GM19463 (cell line): ENCODE measurements around the gene PRR22.
"Not testable (repeated sequence)": the region's sequence is repeated elsewhere in the genome, so short reads cannot be mapped to it uniquely, and the experiment has no call there.

Experiments
- ATAC-seq: cut with Tn5 transposase; IDR thresholded peaks from one replicate; pipeline ENCODE4 v1.9.1; 2021; ENCODE audit warnings: mild to moderate bottlenecking, moderate library complexity; ENCODE audit not compliant: unreplicated experiment

PRR22 gene

DNA sequence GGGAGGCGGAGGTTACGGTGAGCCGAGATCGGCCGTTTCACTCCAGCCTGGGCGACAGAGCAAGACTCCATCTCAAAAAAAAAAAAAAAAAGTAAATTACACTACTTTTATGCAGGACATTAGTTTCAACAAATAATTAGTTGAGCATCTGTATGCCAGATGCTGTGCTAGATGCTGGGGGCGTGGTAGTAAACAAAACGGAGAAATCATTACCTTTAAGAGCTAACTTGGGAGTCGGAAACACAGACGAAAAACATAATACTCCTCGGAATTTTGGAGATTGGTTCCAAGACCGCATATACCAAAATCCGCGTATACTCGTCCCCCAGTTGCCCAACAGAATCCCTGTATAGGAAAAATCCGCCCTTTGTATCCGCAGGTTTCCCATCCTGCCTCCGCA is 7.7 kb upstream of the PRR22 start:
- no peak for ATAC-seq

- ATAC-seq = peak; percentile 92
Measured at GRCh38 chr19:5790559-5791520, 6.3 kb upstream of the PRR22 start, which contains the start of gene DUS3L. DUS3L (minus strand) TSS chr19:5791163; CDS start chr19:5791141, 22 bp downstream.

GRCh38 chr19:5789886-5790558 is 5.5 kb upstream of the PRR22 start:
- no peak for ATAC-seq

DNA sequence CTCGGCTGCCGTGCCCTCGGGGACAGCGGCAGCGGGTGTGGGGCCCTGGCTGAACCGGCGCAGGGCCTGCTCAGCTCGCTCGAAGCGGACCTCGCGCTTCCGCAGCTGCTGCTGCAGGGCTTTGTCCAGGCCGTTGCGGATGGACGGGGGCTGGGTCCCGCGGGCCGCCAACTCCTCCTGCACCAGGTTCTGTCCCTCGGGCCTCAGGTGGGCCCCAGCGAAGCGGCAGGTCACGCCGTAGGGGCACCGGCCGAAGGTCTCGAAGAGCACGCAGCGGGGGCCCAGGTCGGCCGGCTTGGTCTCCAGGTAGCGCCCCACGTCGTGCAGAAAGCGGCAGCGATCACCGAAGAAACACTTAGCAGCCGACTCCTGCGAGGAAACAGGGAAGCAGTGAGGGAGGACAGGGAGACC is 4.8 kb upstream of the PRR22 start:
- ATAC-seq = no peak

DNA sequence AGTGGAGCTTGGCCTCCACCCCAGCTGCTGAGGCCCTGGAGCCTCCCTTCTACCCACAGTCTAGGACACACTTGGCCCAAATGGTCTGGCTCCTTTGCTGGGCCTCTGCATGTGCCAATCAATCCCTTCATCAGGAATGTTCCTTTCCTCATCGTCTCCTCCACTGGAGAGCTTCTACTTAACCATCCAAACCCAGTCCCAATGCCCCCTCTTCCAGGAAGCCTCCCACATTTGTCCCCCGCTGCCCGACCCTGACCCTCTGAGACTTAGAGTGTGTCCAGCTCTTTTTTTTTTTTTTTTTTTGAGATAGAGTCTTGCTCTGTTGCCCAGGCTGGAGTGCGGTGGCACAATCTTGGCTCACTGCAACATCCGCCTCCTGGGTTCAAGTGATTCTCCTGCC is 3.9 kb upstream of the PRR22 start:
- no peak for ATAC-seq

- ATAC-seq = no peak
Measured at GRCh38 chr19:5787409-5788182, 3.0 kb upstream of the PRR22 start.

DNA sequence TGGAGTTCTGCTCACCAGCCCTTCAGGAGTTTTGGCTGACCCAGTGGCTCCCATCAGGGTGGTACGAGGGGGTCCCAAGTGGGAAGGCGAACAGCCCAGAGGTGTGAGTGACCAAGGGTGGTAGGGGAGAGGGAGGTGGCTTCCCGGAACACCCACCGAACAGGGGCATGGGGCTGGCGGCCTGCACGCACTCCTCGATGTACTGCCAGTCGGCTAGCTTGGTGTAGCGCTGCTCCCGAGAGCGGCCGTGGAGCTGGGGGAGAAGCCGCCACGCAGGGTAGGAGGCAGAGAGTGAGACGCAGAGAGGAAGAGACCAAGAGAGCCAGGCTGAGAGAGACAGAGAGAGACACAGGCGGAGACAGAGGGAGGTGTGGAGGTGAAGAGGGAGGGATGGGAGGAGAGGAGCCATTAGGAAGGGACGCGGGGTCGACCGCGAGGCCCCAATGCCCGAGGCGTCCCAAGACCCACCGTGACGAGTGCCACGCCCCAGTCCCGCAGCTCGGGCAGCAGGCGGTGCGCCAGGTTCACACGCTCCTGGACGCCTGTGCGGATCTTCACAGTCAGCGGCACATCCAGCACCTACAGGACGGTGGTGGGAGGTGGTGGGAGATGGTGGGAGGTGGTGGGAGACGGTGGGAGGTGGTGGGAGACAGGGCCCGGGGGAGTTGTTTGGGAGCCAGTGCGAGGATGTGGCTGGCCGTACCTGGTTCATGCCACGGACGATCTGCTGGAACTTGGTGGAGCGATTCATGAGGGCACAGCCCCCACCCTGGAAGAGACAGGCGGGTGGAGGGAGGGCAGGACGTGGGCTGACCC is 2.3 kb upstream of the PRR22 start:
- no peak for ATAC-seq

- ATAC-seq = no peak
Measured at GRCh38 chr19:5785423-5785822, 877 bp upstream of the PRR22 start.

GRCh38 chr19:5782945-5783919 is 1.3 kb downstream of the PRR22 start:
- no peak for ATAC-seq

DNA sequence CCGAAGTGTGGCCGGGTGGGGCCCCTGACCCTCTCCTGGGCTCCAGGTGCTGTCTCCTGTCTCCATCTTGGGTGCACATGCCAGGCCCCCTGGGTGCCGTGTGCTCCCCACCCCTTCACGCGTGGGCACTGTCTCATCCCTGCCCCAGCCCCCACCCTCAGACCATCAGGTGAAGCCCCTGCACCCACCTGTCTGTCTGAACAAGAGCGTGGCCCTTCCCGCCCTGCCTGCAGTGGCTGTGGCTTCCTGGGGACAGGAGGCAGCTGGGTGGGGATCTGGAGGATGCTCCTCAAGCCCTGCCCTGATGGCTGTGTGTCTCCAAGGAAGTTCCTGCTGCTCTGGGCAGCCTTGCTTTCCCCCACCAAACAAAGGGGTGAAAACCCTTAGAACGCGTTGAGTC is 2.2 kb downstream of the PRR22 start:
- ATAC-seq = no peak

GRCh38 chr19:5780916-5781315 is 3.6 kb downstream of the PRR22 start:
- ATAC-seq = not testable (repeated sequence)

GRCh38 chr19:5778402-5778801 is 6.1 kb downstream of the PRR22 start:
- no peak for ATAC-seq

DNA sequence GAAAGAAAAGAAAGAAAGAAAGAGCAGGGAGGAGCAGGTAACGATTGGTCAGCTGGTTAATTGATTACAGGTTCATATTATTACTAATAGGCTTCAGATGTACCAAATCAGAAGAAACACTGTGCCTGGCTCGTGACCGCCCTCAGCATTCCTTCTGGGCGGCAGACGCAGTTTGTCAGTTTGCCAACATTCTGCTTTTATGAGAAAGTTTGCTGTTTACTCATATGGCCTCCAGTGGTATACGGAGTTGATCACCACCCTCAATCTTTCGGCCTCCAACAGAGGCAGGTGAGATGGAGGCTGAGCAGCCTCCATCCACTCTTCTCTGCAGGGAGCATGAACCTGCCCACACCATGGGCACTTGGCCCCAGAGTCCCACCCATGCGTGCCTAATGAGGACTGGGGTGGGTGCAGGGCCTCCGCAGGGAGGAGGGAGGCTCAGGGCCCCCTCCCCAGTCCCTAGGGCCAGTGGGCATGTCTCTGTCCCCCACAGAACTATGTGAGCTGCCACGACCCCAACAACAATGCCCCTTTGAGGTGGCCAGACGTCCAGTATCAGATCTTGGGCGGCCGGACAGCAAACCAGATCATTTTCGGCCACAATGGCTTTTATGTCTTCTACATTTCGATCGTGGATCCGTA is 8.8 kb downstream of the PRR22 start:
- ATAC-seq = no peak

GRCh38 chr19:5774921-5775320 is 9.6 kb downstream of the PRR22 start:
- no peak for ATAC-seq

- ATAC-seq = no peak
Measured at GRCh38 chr19:5773276-5773675, 11.3 kb downstream of the PRR22 start.

DNA sequence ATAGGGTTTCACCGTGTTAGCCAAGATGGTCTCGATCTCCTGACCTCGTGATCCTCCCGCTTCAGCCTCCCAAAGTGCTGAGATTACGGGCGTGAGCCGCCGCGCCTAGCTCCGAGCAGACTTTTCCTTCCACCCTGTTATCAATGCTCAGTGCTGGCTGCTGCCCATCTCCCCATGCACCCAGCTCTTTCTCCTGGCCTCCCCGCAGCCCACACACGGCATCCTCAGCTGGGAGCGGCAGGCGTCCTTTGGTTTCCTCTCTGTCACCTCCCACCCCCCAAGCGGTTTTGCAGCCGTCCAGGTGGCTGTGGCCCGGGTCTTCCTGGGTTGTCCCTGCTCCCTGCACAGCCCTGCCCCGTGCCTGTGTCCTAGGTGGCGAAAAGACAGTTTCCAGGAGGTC is 12.1 kb downstream of the PRR22 start:
- no peak for ATAC-seq

DNA sequence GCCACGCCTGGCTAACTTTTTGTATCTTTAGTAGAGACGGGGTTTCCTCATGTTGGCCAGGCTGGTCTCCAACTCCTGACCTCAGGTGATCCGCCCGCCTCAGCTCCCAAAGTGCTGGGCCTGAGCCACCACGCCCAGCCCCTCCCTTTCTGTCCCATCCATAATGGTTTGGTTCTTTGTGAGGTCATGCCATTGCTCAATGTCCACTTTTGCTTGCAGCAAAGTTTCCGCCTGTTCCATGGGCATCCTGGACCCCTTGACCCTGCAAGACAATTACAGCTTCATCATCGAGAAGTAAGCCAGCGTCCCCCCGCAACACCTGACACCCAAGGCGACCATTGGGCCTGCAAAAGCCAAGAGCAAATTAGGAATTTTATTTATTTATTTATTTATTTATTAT is 16.6 kb downstream of the PRR22 start:
- no peak for ATAC-seq

DNA sequence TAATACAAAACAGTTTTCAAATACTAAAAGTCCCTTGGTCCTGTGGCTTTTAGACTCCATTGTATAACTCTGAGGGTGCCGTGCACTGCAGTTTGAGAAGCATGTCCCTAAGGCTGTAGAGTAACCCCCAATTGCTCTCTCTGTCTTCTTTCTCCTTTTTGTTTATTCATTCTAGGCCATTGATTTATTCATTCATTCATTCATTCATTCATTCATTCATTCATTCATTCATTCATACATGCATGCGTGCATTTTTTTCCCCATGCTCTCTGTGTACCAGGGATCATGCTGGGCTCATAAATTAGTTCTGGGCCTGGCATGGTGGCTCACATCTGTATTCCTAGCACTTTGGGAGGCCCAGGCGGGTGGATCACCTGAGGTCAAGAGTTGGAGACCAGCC is 19.3 kb downstream of the PRR22 start:
- ATAC-seq = no peak
